ENCODE data around the gene CWC27. TPM values are rescaled to one million over a fixed set of nuclear protein-coding genes. Genes with fewer than 3 reads are reported as not detected.

The CWC27 gene
- polyA plus RNA-seq, 2 of the 4 experiments (the other 2 are of a cell fraction): 24.1 to 48.5 TPM

- FAIRE-seq (no peak), DNase-seq (ENCODE audit: low read depth in 1 of 2, low spot score in 1 of 2) (no peak), ATAC-seq (no peak)
- H3K4me3 ChIP-seq: no peak overlapping the region
- CTCF ChIA-PET: no interaction called here
- POLR2A ChIA-PET: no interaction called here
- no peak overlapping the region for H3K4me2 ChIP-seq
- TF ChIP-seq, protein P1, sequence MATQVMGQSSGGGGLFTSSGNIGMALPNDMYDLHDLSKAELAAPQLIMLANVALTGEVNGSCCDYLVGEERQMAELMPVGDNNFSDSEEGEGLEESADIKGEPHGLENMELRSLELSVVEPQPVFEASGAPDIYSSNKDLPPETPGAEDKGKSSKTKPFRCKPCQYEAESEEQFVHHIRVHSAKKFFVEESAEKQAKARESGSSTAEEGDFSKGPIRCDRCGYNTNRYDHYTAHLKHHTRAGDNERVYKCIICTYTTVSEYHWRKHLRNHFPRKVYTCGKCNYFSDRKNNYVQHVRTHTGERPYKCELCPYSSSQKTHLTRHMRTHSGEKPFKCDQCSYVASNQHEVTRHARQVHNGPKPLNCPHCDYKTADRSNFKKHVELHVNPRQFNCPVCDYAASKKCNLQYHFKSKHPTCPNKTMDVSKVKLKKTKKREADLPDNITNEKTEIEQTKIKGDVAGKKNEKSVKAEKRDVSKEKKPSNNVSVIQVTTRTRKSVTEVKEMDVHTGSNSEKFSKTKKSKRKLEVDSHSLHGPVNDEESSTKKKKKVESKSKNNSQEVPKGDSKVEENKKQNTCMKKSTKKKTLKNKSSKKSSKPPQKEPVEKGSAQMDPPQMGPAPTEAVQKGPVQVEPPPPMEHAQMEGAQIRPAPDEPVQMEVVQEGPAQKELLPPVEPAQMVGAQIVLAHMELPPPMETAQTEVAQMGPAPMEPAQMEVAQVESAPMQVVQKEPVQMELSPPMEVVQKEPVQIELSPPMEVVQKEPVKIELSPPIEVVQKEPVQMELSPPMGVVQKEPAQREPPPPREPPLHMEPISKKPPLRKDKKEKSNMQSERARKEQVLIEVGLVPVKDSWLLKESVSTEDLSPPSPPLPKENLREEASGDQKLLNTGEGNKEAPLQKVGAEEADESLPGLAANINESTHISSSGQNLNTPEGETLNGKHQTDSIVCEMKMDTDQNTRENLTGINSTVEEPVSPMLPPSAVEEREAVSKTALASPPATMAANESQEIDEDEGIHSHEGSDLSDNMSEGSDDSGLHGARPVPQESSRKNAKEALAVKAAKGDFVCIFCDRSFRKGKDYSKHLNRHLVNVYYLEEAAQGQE (IDR thresholded peaks at IDR 0.05): no peak
- TF ChIP-seq FOXS1 (CRISPR knock-in tag; IDR thresholded peaks at IDR 0.05) (no peak), USF2 (IDR thresholded peaks at IDR 0.05) (no peak), CBX8 (IDR thresholded peaks at IDR 0.05) (no peak), TFCP2L1 (CRISPR knock-in tag; IDR thresholded peaks at IDR 0.05) (no peak), CBX2 (IDR thresholded peaks at IDR 0.05; ENCODE audit: borderline replicate concordance, low read depth) (no peak), SREBF2 (IDR thresholded peaks at IDR 0.05) (no peak), PBX3 (IDR thresholded peaks at IDR 0.05) (no peak), ZNF302 (CRISPR knock-in tag; IDR thresholded peaks at IDR 0.05) (no peak), CEBPB (IDR thresholded peaks at IDR 0.05) (no peak), ELK1 (IDR thresholded peaks at IDR 0.05; ENCODE audit: low read depth, low read length) (no peak), POLR2A (IDR thresholded peaks at IDR 0.05; ENCODE audit: low read length) (no peak), ESRRA (IDR thresholded peaks at IDR 0.05; ENCODE audit: borderline replicate concordance, low read length) (no peak), FOSL2 (IDR thresholded peaks at IDR 0.05) (no peak), FOSL2 (CRISPR knock-in tag; IDR thresholded peaks at IDR 0.05) (no peak), MYC (IDR thresholded peaks at IDR 0.05; ENCODE audit: borderline replicate concordance, low read length) (no peak)
- TF ChIP-seq, protein P2, sequence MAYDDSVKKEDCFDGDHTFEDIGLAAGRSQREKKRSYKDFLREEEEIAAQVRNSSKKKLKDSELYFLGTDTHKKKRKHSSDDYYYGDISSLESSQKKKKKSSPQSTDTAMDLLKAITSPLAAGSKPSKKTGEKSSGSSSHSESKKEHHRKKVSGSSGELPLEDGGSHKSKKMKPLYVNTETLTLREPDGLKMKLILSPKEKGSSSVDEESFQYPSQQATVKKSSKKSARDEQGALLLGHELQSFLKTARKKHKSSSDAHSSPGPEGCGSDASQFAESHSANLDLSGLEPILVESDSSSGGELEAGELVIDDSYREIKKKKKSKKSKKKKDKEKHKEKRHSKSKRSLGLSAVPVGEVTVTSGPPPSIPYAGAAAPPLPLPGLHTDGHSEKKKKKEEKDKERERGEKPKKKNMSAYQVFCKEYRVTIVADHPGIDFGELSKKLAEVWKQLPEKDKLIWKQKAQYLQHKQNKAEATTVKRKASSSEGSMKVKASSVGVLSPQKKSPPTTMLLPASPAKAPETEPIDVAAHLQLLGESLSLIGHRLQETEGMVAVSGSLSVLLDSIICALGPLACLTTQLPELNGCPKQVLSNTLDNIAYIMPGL (CRISPR knock-in tag; IDR thresholded peaks at IDR 0.05; ENCODE audit: borderline replicate concordance): no peak
- H3K9me3 ChIP-seq: no peaks in the 10 kb centered on the region
- H3K27ac ChIP-seq: no peak overlapping the region
- H3K4me1 ChIP-seq: no peaks in the 10 kb centered on the region
Measured at GRCh38 chr5:65050140-65050539, 281.4 kb downstream of the CWC27 start.

DNA sequence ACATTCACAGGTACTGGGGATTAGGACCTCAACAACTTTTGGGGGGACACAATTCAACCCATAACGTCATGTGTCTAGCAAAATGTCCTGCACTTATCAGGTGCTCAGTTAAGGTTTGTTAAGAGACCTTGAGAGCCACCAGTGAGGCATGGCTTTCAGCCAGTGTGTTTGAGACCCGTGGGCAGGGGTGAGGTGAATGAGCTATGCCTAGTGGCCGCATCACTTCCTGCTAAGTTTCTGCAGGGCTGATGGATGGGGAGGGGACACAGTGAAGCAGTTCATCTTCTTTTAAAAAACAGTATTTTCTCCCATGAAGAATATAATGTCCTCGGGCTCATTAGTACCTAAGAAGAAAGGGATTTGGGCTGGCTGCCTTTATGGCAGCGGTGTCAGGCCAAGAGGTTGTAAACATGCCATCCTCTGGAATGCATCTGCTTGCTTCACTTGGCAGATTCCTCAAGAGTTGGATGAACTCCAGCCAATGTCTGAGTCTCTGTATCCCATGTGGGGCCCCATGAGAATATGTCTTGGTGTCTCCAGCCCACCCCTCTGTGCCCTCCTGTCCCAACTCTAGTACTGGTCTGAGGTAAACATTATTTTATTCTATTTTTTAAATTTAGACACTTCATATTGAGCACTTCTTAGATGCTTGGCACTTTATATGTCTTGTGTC, 282.2 kb downstream of the CWC27 start:
- Histone ChIP-seq H3K9me3 (no peaks in the 10 kb centered on the region), H3K27ac (no peak overlapping the region), H3K4me3 (no peak overlapping the region), H3K4me1 (no peaks in the 10 kb centered on the region), H3K4me2 (no peak overlapping the region)
- ChIA-PET CTCF (no interaction called here), POLR2A (no interaction called here)
- ATAC-seq: no peak
- no peak for DNase-seq (ENCODE audit: low read depth in 1 of 2, low spot score in 1 of 2)
- WGBS (ENCODE audit: missing lambda C conversion rate): 49% methylated on average over 5 of the region's 5 CpGs
- FAIRE-seq: no peak
- no peak for TF ChIP-seq FOSL2 (IDR thresholded peaks at IDR 0.05)
- TF ChIP-seq FOSL2 (CRISPR knock-in tag; IDR thresholded peaks at IDR 0.05): no peak
- TF ChIP-seq, protein P1 (IDR thresholded peaks at IDR 0.05): no peak
- no peak for TF ChIP-seq GATA3 (IDR thresholded peaks at IDR 0.05; ENCODE audit: borderline replicate concordance)
- no peak for TF ChIP-seq TFCP2L1 (CRISPR knock-in tag; IDR thresholded peaks at IDR 0.05)
- no peak for TF ChIP-seq HDAC2 (IDR thresholded peaks at IDR 0.05)
- TF ChIP-seq, protein P3, sequence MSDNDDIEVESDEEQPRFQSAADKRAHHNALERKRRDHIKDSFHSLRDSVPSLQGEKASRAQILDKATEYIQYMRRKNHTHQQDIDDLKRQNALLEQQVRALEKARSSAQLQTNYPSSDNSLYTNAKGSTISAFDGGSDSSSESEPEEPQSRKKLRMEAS (IDR thresholded peaks at IDR 0.05): no peak
- no peak for TF ChIP-seq NR3C1 (IDR thresholded peaks at IDR 0.05)
- no peak for TF ChIP-seq HOXA7 (CRISPR knock-in tag; IDR thresholded peaks at IDR 0.05)
- TF ChIP-seq ZC3H11A (IDR thresholded peaks at IDR 0.05): no peak
- TF ChIP-seq JUNB (IDR thresholded peaks at IDR 0.05): no peak
